Measurements from ENCODE around the gene FHIP1B.

GRCh38 chr11:6209801-6210200, 24.6 kb downstream of the FHIP1B start:
- TF ChIP-seq EZH2phosphoT487 (IDR thresholded peaks at IDR 0.05; ENCODE audit: insufficient read depth, low read depth), result no peak
- TF ChIP-seq EZH2 (IDR thresholded peaks at IDR 0.05; ENCODE audit: insufficient read depth, poor library complexity, severe bottlenecking), result no peak
